DND-41 (cell line): ENCODE results near the gene PLXNA4.

Experiments used
- EZH2 ChIP-seq: IDR thresholded peaks from 3 replicates; pipeline ENCODE4 v1.6.1; 2012; ENCODE audit warnings: borderline replicate concordance, low read depth, mild to moderate bottlenecking, moderate library complexity, low read length, inconsistent platforms; ENCODE audit not compliant: severe bottlenecking
- TF ChIP-seq, protein P1 (sequence below): IDR thresholded peaks from 2 replicates; pipeline ENCODE4 v1.5.1; 2012; ENCODE audit warnings: borderline replicate concordance, low read length, moderate library complexity, mild to moderate bottlenecking; ENCODE audit not compliant: poor library complexity, severe bottlenecking; ENCODE audit errors: extremely low read depth

DNA sequence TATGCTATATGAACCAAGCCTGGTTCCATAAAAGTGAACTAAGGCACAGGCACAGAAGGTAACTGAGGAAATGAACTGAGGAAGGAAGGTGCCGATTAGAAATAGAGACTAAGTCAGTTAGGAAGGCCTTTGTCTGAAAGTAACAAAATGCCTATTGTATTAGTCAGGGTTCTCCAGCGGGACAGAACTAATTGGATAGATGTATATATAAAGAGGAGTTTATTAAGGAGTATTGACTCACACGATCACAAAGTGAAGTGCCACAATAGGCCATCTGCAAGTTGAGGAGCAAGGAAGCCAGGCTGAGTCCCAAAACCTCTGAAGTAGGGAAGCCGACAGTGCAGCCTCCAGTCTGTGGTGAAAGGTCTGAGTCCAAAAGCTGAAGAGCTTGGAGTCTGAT, 13.9 kb upstream of the PLXNA4 start:
- no peak for TF ChIP-seq EZH2
- TF ChIP-seq, protein P1, sequence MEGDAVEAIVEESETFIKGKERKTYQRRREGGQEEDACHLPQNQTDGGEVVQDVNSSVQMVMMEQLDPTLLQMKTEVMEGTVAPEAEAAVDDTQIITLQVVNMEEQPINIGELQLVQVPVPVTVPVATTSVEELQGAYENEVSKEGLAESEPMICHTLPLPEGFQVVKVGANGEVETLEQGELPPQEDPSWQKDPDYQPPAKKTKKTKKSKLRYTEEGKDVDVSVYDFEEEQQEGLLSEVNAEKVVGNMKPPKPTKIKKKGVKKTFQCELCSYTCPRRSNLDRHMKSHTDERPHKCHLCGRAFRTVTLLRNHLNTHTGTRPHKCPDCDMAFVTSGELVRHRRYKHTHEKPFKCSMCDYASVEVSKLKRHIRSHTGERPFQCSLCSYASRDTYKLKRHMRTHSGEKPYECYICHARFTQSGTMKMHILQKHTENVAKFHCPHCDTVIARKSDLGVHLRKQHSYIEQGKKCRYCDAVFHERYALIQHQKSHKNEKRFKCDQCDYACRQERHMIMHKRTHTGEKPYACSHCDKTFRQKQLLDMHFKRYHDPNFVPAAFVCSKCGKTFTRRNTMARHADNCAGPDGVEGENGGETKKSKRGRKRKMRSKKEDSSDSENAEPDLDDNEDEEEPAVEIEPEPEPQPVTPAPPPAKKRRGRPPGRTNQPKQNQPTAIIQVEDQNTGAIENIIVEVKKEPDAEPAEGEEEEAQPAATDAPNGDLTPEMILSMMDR, result no peak
